DND-41 (cell line): ENCODE results near the gene CXCL16.

Experiments
- ATAC-seq: fragments of 200-7000 bp; cut with Tn5 transposase; 3 replicates; pipeline ENCODE4 v1.9.1; 2021; ENCODE audit warnings: low read depth; ENCODE audit not compliant: insufficient read depth
- DNase-seq: peaks from one replicate; pipeline ENCODE4 v3.0.0-alpha.2; 2020
- H2AFZ ChIP-seq: 2 replicates; pipeline ENCODE4 v1.6.0; 2012; ENCODE audit warnings: low read depth, low read length
- H3K27ac ChIP-seq: 2 replicates; pipeline ENCODE4 v1.5.1; 2012; ENCODE audit warnings: low read length, inconsistent platforms
- H3K27me3 ChIP-seq: fragments of 200-600 bp; sonication (generic); 2 replicates; pipeline ENCODE4 v1.6.0; 2012; ENCODE audit warnings: low read length, mild to moderate bottlenecking, inconsistent platforms; ENCODE audit not compliant: insufficient read depth, poor library complexity
- H3K36me3 ChIP-seq: 2 replicates; pipeline ENCODE4 v1.5.1; 2012; ENCODE audit warnings: low read length, inconsistent platforms; ENCODE audit not compliant: insufficient read depth
- H3K4me1 ChIP-seq: 2 replicates; pipeline ENCODE4 v1.5.1; 2012; ENCODE audit warnings: mild to moderate bottlenecking, low read length; ENCODE audit not compliant: insufficient read depth
- H3K4me2 ChIP-seq: 2 replicates; pipeline ENCODE4 v1.6.0; 2012; ENCODE audit warnings: mild to moderate bottlenecking, moderate library complexity, low read length, inconsistent platforms; ENCODE audit not compliant: insufficient read depth
- H3K4me3 ChIP-seq, 2 experiments: fragments of 200-600 bp in 1 of 2; shearing (Covaris generic) in 1 of 2; 2 replicates each; pipeline ENCODE4 v1.5.1; 2012 to 2016; ENCODE audit warnings: inconsistent platforms in 2 of 2, low read length in 2 of 2, mild to moderate bottlenecking in 2 of 2, low read depth in 1 of 2, moderate library complexity in 1 of 2
- H3K79me2 ChIP-seq: 2 replicates; pipeline ENCODE4 v1.6.0; 2012; ENCODE audit warnings: low read length, inconsistent platforms; ENCODE audit not compliant: insufficient read depth
- H3K9ac ChIP-seq: 2 replicates; pipeline ENCODE4 v1.6.0; 2012; ENCODE audit warnings: low read depth, mild to moderate bottlenecking, inconsistent platforms, low read length, moderate library complexity
- H3K9me3 ChIP-seq: 2 replicates; pipeline ENCODE4 v1.5.1; 2012; ENCODE audit warnings: low read length, moderate library complexity, mild to moderate bottlenecking, inconsistent platforms; ENCODE audit not compliant: insufficient read depth, severe bottlenecking
- H4K20me1 ChIP-seq: 2 replicates; pipeline ENCODE4 v1.6.0; 2012; ENCODE audit warnings: low read length; ENCODE audit not compliant: insufficient read depth
- EZH2 ChIP-seq: IDR thresholded peaks from 3 replicates; pipeline ENCODE4 v1.6.1; 2012; ENCODE audit warnings: borderline replicate concordance, low read depth, mild to moderate bottlenecking, moderate library complexity, low read length, inconsistent platforms; ENCODE audit not compliant: severe bottlenecking
- TF ChIP-seq, protein P1 (sequence below): IDR thresholded peaks from 2 replicates; pipeline ENCODE4 v1.5.1; 2012; ENCODE audit warnings: borderline replicate concordance, low read length, moderate library complexity, mild to moderate bottlenecking; ENCODE audit not compliant: poor library complexity, severe bottlenecking; ENCODE audit errors: extremely low read depth

CXCL16 gene

DNA sequence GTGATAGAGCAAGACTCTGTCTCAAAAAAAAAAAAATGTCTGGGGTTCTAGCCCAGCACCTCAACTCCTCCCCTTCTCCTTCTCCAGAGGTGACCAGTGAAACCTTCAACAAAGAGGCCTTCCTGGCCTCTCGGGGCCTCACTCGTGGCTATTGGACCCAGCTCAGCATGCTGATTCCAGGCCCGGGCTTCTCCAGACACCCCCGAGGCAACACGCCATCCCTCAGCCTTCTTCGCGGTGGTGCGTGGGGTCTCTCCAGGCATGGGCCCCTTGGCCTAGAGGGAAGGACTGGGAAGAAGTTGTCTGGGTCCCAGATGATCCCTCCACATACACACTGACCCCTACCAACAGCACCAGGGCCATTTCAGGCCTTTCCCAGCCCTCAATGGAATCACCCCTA is 3.5 kb upstream of the CXCL16 start:
- H4K20me1 ChIP-seq, result peaks cover 4% of the 10 kb centered on the region; the same call in 1 of the 2 replicates
- peaks cover 43% of the 10 kb centered on the region for H3K27me3 ChIP-seq
- H3K27ac ChIP-seq, result no peak overlapping the region
- no peaks in the 10 kb centered on the region for H3K9me3 ChIP-seq
- H3K4me1 ChIP-seq, result peaks cover 7% of the 10 kb centered on the region
- H3K4me3 ChIP-seq, result no peak overlapping the region
- no peak overlapping the region for H2AFZ ChIP-seq
- H3K36me3 ChIP-seq, result no peaks in the 10 kb centered on the region
- H3K79me2 ChIP-seq, result no peaks in the 10 kb centered on the region
- no peak for TF ChIP-seq EZH2
- TF ChIP-seq, protein P1, sequence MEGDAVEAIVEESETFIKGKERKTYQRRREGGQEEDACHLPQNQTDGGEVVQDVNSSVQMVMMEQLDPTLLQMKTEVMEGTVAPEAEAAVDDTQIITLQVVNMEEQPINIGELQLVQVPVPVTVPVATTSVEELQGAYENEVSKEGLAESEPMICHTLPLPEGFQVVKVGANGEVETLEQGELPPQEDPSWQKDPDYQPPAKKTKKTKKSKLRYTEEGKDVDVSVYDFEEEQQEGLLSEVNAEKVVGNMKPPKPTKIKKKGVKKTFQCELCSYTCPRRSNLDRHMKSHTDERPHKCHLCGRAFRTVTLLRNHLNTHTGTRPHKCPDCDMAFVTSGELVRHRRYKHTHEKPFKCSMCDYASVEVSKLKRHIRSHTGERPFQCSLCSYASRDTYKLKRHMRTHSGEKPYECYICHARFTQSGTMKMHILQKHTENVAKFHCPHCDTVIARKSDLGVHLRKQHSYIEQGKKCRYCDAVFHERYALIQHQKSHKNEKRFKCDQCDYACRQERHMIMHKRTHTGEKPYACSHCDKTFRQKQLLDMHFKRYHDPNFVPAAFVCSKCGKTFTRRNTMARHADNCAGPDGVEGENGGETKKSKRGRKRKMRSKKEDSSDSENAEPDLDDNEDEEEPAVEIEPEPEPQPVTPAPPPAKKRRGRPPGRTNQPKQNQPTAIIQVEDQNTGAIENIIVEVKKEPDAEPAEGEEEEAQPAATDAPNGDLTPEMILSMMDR, result no peak
- ATAC-seq (no peak), DNase-seq (no peak)
- H3K9ac ChIP-seq, result no peak overlapping the region
- no peak overlapping the region for H3K4me2 ChIP-seq

DNA sequence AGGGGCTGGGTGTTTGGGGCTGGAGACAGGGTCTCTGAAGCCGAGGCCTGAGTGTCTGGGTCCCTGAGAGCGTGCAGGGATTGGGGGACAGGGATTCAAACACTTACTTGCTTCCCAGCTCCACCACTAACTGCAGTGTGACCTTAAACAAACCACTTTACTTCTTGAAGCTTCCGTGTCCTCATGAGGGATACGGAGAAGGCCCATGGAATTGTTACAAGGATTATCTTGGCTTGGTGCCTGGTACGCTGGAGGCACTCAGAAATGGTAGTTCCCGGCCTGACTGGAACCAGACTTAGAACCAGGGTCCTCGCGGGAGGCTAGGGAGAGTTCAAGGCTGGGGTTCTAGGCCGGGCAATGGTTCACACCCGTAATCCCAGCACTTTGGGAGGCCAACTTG is 2.9 kb upstream of the CXCL16 start:
- Histone ChIP-seq H3K4me2 (no peak overlapping the region), H3K27me3 (peaks cover 46% of the 10 kb centered on the region), H3K36me3 (no peaks in the 10 kb centered on the region), H4K20me1 (peaks cover 4% of the 10 kb centered on the region; the same call in 1 of the 2 replicates), H2AFZ (no peak overlapping the region), H3K4me3 (no peak overlapping the region), H3K9me3 (no peaks in the 10 kb centered on the region), H3K27ac (no peak overlapping the region), H3K9ac (no peak overlapping the region), H3K79me2 (no peaks in the 10 kb centered on the region), H3K4me1 (peaks cover 7% of the 10 kb centered on the region)
- no peak for ATAC-seq
- no peak for DNase-seq
- TF ChIP-seq EZH2, result no peak
- TF ChIP-seq, protein P1, result no peak

DNA sequence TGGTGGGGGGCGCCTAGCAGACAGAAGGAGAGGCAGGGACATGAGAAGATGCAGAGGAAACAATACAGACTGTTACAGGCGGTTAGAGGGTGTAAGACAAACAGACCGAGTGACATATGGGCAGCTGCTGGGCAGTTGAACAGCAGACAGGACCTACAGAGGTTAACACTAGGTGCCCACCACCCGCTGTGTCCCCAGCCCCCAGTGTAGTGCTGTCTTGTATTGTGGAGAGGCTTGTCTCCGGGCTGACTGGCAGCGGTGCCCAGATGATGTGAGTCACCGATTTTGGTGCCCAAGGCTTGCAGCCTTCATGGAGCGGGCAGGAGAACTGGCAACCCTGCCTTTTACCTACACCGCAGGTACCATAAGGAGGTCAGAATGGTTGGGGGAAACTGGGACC is 2.4 kb upstream of the CXCL16 start:
- Histone ChIP-seq H2AFZ (no peak overlapping the region), H3K4me1 (peaks cover 7% of the 10 kb centered on the region), H3K9ac (no peak overlapping the region), H3K4me3 (no peak overlapping the region), H3K9me3 (no peaks in the 10 kb centered on the region), H3K27ac (no peak overlapping the region), H3K79me2 (no peaks in the 10 kb centered on the region), H3K36me3 (no peaks in the 10 kb centered on the region), H4K20me1 (peaks cover 4% of the 10 kb centered on the region; the same call in 1 of the 2 replicates), H3K27me3 (peaks cover 46% of the 10 kb centered on the region), H3K4me2 (no peak overlapping the region)
- TF ChIP-seq, protein P1, result no peak
- TF ChIP-seq EZH2, result no peak
- ATAC-seq (no peak), DNase-seq (no peak)

DNA sequence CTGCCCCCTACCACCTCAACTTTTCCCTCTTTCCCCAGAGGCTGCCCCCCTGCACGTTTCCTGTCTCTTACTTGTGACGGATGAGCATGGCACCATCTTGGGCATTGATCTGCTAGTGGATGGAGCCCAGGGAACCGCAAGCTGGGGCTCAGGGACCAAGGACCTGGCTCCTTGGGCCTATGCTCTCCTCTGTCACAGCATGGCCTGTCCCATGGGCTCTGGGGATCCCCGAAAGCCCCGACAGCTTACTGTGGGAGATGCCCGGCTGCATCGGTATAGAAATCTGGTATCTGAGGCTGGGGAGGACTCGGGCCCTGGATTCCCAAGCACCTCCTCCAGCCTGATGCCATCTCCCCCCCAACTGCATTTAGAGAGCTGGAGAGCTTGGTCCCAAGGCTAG is 1.8 kb upstream of the CXCL16 start:
- no peaks in the 10 kb centered on the region for H3K79me2 ChIP-seq
- H3K4me1 ChIP-seq, result peaks cover 7% of the 10 kb centered on the region
- H4K20me1 ChIP-seq, result peaks cover 4% of the 10 kb centered on the region; the same call in 1 of the 2 replicates
- H3K27ac ChIP-seq, result no peak overlapping the region
- peaks cover 46% of the 10 kb centered on the region for H3K27me3 ChIP-seq
- no peak for DNase-seq
- TF ChIP-seq EZH2, result no peak
- TF ChIP-seq, protein P1, result no peak
- no peak overlapping the region for H3K9ac ChIP-seq
- H3K4me2 ChIP-seq, result no peak overlapping the region
- H3K4me3 ChIP-seq, result no peak overlapping the region
- H3K9me3 ChIP-seq, result no peaks in the 10 kb centered on the region
- ATAC-seq, result no peak
- no peak overlapping the region for H2AFZ ChIP-seq
- H3K36me3 ChIP-seq, result no peaks in the 10 kb centered on the region
